Endothelial cell of umbilical vein (primary cell): ENCODE data around the gene TMEM204. TPM values are rescaled to one million over a fixed set of nuclear protein-coding genes. Genes with fewer than 3 reads are reported as not detected.

Experiments used
- BruUV-seq: library from RNA; stranded (reverse); fragments of 400-500 nt; replicated peaks from 2 replicates; lab custom pipeline; 2021; lab: Mats Ljungman, UMichigan
- CTCF ChIA-PET: fragments of 300-600, 350-600 bp; sonication (Branson Sonifier 250); formaldehyde crosslinking; loops from one replicate; lab custom pipeline; 2021; ENCODE audit warnings: antibody characterized with exemption, inconsistent platforms; lab: Charles Lee
- POLR2A ChIA-PET: fragments of 300-600, 350-600 bp; sonication (Branson Sonifier 250); formaldehyde crosslinking; loops from one replicate; lab custom pipeline; 2021; ENCODE audit warnings: antibody characterized with exemption, inconsistent platforms; lab: Charles Lee
- DNase-seq: peaks from one replicate; pipeline ENCODE4 v3.0.0-alpha.2; 2011; ENCODE audit warnings: low read depth, low spot score
- FAIRE-seq: peaks from 2 replicates; lab custom pipeline; 2011; peaks lifted over from hg19 to GRCh38; lab: Jason Lieb, UNC
- H2AFZ ChIP-seq: 2 replicates; pipeline ENCODE4 v1.6.0; 2012; ENCODE audit warnings: low read depth, low read length, control low read depth, inconsistent platforms
- H3K27ac ChIP-seq: 2 replicates; pipeline ENCODE4 v1.5.1; 2011; ENCODE audit warnings: low read depth, mild to moderate bottlenecking, control low read depth, low read length, moderate library complexity; ENCODE audit not compliant: insufficient read depth
- H3K27me3 ChIP-seq, 2 experiments: 2 replicates each; pipeline versions ENCODE4 v1.6.0 to v1.6.1; 2011; ENCODE audit warnings: low read length in 2 of 2, mixed read lengths in 1 of 2; ENCODE audit not compliant: control insufficient read depth in 2 of 2, insufficient read depth in 2 of 2
- H3K36me3 ChIP-seq, 2 experiments: 2 replicates in 1 of 2; 3 replicates in 1 of 2; pipeline ENCODE4 v1.5.1; 2011; ENCODE audit warnings: low read length in 2 of 2, mild to moderate bottlenecking in 1 of 2, moderate library complexity in 1 of 2; ENCODE audit not compliant: control insufficient read depth in 2 of 2, insufficient read depth in 2 of 2; ENCODE audit errors: extremely low read depth in 1 of 2
- H3K4me1 ChIP-seq: 3 replicates; pipeline ENCODE4 v1.5.1; 2011; ENCODE audit warnings: mild to moderate bottlenecking, low read length; ENCODE audit not compliant: control insufficient read depth, insufficient read depth; ENCODE audit errors: extremely low read depth
- H3K4me2 ChIP-seq: 2 replicates; pipeline ENCODE4 v1.6.1; 2011; ENCODE audit warnings: low read length, control low read depth, mixed read lengths; ENCODE audit not compliant: insufficient read depth
- H3K4me3 ChIP-seq, 3 experiments: fragments of 200-600 bp in 1 of 3; sonication (generic), shearing (Covaris generic) in 1 of 3; replicated peaks in 1 of 3; 2 replicates each; pipeline ENCODE4 v1.5.1; 2011 to 2016; ENCODE audit warnings: control low read depth in 3 of 3, low read length in 3 of 3, mild to moderate bottlenecking in 2 of 3, inconsistent platforms in 1 of 3, low read depth in 1 of 3, moderate library complexity in 1 of 3; ENCODE audit not compliant: insufficient read depth in 1 of 3
- H3K79me2 ChIP-seq: 2 replicates; pipeline ENCODE4 v1.6.0; 2012; ENCODE audit warnings: low read length, inconsistent platforms; ENCODE audit not compliant: control insufficient read depth, insufficient read depth
- H3K9ac ChIP-seq: replicated peaks from 2 replicates; pipeline ENCODE3; 2011; ENCODE audit warnings: low read length, control low read depth; ENCODE audit not compliant: insufficient read depth; ENCODE audit errors: extremely low read depth
- H3K9me1 ChIP-seq: replicated peaks from 3 replicates; pipeline ENCODE4 v1.6.0; 2011; ENCODE audit warnings: mild to moderate bottlenecking, low read length; ENCODE audit not compliant: control insufficient read depth, insufficient read depth; ENCODE audit errors: extremely low read depth
- H3K9me3 ChIP-seq: replicated peaks from 2 replicates; pipeline ENCODE4 v1.5.1; 2012; ENCODE audit warnings: low read length, inconsistent platforms; ENCODE audit not compliant: control insufficient read depth, insufficient read depth
- H4K20me1 ChIP-seq: replicated peaks from 2 replicates; pipeline ENCODE3; 2011; ENCODE audit warnings: mild to moderate bottlenecking, low read length; ENCODE audit not compliant: control insufficient read depth, insufficient read depth; ENCODE audit errors: extremely low read depth
- EZH2 ChIP-seq: IDR thresholded peaks from 2 replicates; pipeline ENCODE4 v1.6.1; 2012; ENCODE audit warnings: borderline replicate concordance, low read depth, mild to moderate bottlenecking, moderate library complexity, low read length, inconsistent platforms; ENCODE audit not compliant: severe bottlenecking
- FOS ChIP-seq: IDR thresholded peaks from 2 replicates; pipeline ENCODE4 v1.6.1; 2011; ENCODE audit warnings: mild to moderate bottlenecking, low read length, moderate library complexity, borderline replicate concordance; ENCODE audit not compliant: insufficient read depth
- GATA2 ChIP-seq: IDR thresholded peaks from 2 replicates; pipeline ENCODE4 v1.7.0; 2011; ENCODE audit warnings: low read depth, mild to moderate bottlenecking, moderate library complexity, mixed read lengths, low read length; ENCODE audit not compliant: insufficient read length, insufficient read depth
- JUN ChIP-seq: IDR thresholded peaks from 2 replicates; pipeline ENCODE4 v1.6.1; 2011; ENCODE audit warnings: borderline replicate concordance, low read depth; ENCODE audit not compliant: insufficient read length, insufficient read depth
- MYC ChIP-seq: IDR thresholded peaks from one replicate; pipeline ENCODE4 v1.6.1; 2011; ENCODE audit warnings: mild to moderate bottlenecking, low read depth, low read length
- POLR2A ChIP-seq: IDR thresholded peaks from 2 replicates; pipeline ENCODE4 v1.6.1; 2012; ENCODE audit warnings: low read depth, mild to moderate bottlenecking, control low read depth, low read length
- POLR2AphosphoS5 ChIP-seq: IDR thresholded peaks from 2 replicates; pipeline ENCODE4 v1.6.1; 2012; ENCODE audit warnings: low read depth, mild to moderate bottlenecking, control low read depth, low read length, moderate library complexity; ENCODE audit not compliant: insufficient read depth
- dilution Hi-C: fragments of 300-500 bp; cut with MboI; formaldehyde crosslinking; loops from one replicate; pipeline ENCODE4 v1.15.0; 2019; ENCODE audit warnings: low sequenced_read_pairs; ENCODE audit not compliant: extremely low pct_ligation_motif_present
- intact Hi-C: fragments of 100-400 bp; cut with micrococcal nuclease; formaldehyde crosslinking; loops from one replicate; pipeline ENCODE4 v1.10.0; 2022
- polyA plus RNA-seq, 4 experiments: library from polyadenylated mRNA; depleted of rRNA in 3 of 4; stranded (reverse) in 3 of 4; unstranded in 1 of 4; fragments of >200 nt; gene quantifications; 2 replicates each; pipeline versions ENCODE4 v1.2.1 to v1.2.3, GENCODE V29; 2011 to 2012; ENCODE audit warnings: missing spikeins in 1 of 4
- total RNA-seq: library from RNA; stranded (reverse); gene quantifications from 2 replicates; pipeline ENCODE4 v1.2.3, GENCODE V29; 2021
- TF ChIP-seq, protein P1 (sequence below): IDR thresholded peaks from 2 replicates; pipeline ENCODE4 v1.6.1; 2011; ENCODE audit not compliant: insufficient read depth, insufficient read length
- TF ChIP-seq, protein P2 (sequence below), 2 donors: IDR thresholded peaks; 1 replicate in 1 of 2; 2 replicates in 1 of 2; pipeline ENCODE4 v1.5.1; 2011; ENCODE audit warnings: low read length in 2 of 2, mild to moderate bottlenecking in 2 of 2, moderate library complexity in 2 of 2, control low read depth in 1 of 2, inconsistent platforms in 1 of 2, low read depth in 1 of 2; ENCODE audit not compliant: insufficient read depth in 1 of 2; ENCODE audit errors: extremely low read depth in 1 of 2

The TMEM204 gene
- total and polyA plus RNA-seq, 2 donors (not counting 3 experiments of a cell fraction or from before 2014, with no cell fraction given), result 32.5 to 50.7 TPM

- Histone ChIP-seq H2AFZ (no peak overlapping the region), H3K4me1 (peaks cover 33% of the 10 kb centered on the region), H3K4me2 (no peak overlapping the region), H4K20me1 (no peaks in the 10 kb centered on the region), H3K27ac (no peak overlapping the region), H3K4me3 (no peak overlapping the region), H3K36me3 (peaks cover 6 to 40% of the 10 kb centered on the region in 2 experiments), H3K27me3 (no peaks in the 10 kb centered on the region), H3K79me2 (peaks cover 35% of the 10 kb centered on the region), H3K9ac (no peak overlapping the region), H3K9me1 (no peaks in the 10 kb centered on the region), H3K9me3 (no peaks in the 10 kb centered on the region)
- ChIA-PET CTCF (interaction anchor here (1.7 to 1.8 kb wide), 2 partner anchors 9 to 46 kb away, joined by 5 to 9 read pairs; no protein-coding TSS in a partner anchor), POLR2A (no interaction called here)
- DNase-seq, result no peak
- FAIRE-seq, result no peak
- TF ChIP-seq GATA2 (no peak), JUN (no peak), EZH2 (no peak), FOS (no peak), MYC (no peak), POLR2A (no peak), POLR2AphosphoS5 (no peak)
- TF ChIP-seq, protein P1, sequence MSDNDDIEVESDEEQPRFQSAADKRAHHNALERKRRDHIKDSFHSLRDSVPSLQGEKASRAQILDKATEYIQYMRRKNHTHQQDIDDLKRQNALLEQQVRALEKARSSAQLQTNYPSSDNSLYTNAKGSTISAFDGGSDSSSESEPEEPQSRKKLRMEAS, result no peak
- TF ChIP-seq, protein P2, sequence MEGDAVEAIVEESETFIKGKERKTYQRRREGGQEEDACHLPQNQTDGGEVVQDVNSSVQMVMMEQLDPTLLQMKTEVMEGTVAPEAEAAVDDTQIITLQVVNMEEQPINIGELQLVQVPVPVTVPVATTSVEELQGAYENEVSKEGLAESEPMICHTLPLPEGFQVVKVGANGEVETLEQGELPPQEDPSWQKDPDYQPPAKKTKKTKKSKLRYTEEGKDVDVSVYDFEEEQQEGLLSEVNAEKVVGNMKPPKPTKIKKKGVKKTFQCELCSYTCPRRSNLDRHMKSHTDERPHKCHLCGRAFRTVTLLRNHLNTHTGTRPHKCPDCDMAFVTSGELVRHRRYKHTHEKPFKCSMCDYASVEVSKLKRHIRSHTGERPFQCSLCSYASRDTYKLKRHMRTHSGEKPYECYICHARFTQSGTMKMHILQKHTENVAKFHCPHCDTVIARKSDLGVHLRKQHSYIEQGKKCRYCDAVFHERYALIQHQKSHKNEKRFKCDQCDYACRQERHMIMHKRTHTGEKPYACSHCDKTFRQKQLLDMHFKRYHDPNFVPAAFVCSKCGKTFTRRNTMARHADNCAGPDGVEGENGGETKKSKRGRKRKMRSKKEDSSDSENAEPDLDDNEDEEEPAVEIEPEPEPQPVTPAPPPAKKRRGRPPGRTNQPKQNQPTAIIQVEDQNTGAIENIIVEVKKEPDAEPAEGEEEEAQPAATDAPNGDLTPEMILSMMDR (IDR thresholded peaks at IDR 0.05; ENCODE audit: extremely low read depth in 1 of 2, insufficient read depth in 1 of 2, low read depth in 1 of 2, low read length in 2 of 2), result no peak
- BruUV-seq, result no TSS peak
- intact Hi-C loops (loop anchor here (5.0 kb wide), 1 partner anchor 133 kb away; no protein-coding TSS in a partner anchor), dilution Hi-C loops (no loop called here)
These were observed 6.5 kb downstream of the TMEM204 start for GRCh38 chr16:1539720-1540555.
